NCI-H446 treated with DMSO at 0.1 percent for 48 hours (cell line): Measurements from ENCODE around the gene EPB41L5.

Experiments used
- DNase-seq: peaks from one replicate; lab custom pipeline; 2025; lab: John Stamatoyannopoulos, UW

EPB41L5 gene

GRCh38 chr2:120224735-120225548 is 212.1 kb downstream of the EPB41L5 start:
- no peak for DNase-seq

DNA sequence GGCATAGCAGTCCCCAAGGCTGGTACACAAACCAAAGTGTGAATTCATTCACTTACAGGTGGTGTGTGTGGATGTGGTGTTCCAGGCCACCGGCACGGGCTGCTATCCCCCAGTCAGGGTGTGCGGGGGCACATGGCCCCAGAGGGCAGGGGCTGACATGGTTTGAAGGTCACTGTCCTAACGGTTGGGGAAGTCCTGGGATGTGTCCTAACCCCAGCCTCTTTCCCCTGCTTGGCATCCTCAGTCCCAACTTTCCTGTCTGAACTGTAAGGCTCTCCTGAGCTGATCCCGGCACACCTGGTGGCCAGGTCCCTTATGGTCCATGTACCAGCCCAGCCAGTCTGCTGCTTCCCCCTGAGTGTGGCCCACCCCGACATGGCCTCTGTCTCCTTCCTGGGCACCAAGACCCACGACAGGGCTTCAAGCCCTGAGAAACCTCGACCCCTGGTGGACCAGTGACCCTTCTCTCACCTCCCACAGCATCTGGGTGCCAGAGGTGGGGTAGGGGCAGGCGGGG is 212.7 kb downstream of the EPB41L5 start:
- no peak for DNase-seq

GRCh38 chr2:120226316-120226715 is 213.4 kb downstream of the EPB41L5 start:
- no peak for DNase-seq

GRCh38 chr2:120227111-120227991 is 214.5 kb downstream of the EPB41L5 start:
- DNase-seq = no peak

DNA sequence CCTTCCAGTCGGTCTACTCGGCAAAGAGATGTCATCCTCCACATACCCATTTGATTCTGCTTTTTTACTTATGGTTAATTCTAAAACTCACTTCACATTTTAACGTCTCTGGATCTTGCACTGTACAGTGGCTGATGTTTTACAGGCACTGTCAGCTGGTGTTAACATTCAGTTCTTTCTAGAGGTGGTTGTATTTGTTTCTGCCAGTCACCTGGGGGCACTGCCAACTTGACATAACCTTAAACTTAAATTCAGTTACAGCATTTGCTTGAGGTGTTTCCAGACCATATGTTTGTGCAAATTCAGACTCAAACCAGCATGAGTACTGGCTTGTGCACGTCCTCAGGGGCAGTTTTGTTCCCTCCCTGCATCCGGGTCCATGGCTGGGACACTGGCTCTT is 215.6 kb downstream of the EPB41L5 start:
- no peak for DNase-seq
